HG02759 (cell line): Measurements from ENCODE around the gene SMIM14.
"Not testable (repeated sequence)": the region's sequence is repeated elsewhere in the genome, so short reads cannot be mapped to it uniquely, and the experiment has no call there.

ENCODE experiments used
- ATAC-seq: cut with Tn5 transposase; IDR thresholded peaks from one replicate; pipeline ENCODE4 v1.9.1; 2021; ENCODE audit warnings: mild to moderate bottlenecking, moderate library complexity; ENCODE audit not compliant: unreplicated experiment

SMIM14 gene

DNA sequence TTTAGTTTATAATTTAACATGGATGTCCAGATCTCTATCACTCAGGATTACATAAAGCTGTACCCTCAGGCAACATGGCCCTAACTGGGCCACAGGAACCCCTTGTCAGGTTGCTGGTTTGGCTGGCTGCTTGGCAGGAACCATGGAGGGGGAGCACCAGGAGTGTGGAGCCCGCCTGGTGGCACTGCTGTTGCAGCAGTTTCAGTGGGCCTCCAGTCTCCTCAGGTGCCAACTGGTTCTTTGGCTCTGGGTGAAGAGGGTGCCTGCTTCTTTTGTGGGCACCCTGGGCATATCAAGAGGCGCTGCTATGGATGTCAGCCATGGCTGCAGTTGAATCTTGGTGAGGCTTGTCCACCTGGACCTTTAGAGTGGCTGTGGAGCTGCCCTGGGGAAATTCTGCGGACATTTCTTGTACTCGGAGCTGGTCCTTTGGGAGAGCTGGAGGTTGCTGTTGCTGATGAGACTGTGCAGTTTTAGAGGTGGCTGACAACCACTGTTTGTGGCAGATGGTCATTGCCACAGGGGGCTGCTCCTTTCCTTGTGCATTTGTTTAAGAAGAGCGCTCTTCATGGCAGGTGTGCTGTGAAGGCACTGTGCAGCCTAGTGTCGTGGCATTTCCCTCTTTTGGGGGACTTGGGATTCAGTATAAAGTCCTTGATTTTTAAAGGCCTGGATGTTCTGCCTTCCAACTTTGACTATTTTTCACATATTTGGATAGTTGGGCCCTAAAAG lies 10.3 kb upstream of the SMIM14 start:
- ATAC-seq = no peak

DNA sequence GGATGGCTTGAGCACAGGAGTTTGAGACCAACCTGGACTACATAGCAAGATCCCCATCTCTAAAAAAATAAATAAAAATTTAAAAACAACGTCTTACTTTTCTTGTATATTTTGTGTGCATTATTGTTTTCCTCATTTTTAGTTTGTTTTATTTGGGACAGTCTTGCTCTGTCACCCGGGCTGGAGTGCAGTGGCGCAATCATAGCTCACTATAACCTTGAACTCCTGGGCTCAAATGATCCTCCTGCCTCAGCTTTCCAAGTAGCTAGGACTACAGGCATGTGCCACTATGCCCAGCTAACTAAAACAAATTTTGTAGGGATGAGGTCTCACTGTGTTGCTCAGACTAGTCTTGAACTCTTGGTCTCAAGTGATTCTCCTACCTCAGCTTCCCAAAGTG lies 9.5 kb upstream of the SMIM14 start:
- no peak for ATAC-seq

DNA sequence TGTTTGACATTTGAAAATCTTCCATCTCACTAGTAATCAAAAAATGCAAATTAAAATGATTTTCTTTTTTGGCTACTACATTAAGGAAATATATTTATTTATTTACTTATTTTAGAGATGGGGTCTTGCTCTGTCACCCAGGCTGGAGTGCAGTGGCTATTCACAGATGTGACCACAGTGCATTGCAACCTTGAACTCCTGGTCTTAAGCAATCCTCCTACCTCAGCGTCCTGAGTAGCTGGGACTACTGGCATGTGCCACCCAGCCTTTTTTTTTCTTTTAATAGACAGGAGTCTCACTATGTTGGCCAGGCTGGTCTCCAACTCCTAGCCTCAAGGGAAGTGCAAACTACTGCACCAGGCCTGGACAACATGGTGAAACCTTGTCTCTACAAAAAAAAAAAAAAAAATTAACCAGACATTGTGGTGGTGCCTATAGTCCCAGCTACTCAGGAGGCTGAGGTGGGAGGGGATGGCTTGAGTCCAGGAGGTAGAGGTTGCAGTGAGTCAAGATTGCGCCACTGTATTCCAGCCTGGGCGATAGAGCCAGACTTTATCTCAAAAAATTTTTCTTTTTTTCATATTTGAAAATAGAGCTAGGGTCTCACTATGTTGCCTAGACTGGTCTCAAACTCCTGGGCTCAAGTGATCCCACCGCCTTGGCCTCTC lies 4.4 kb upstream of the SMIM14 start:
- no peak for ATAC-seq

DNA sequence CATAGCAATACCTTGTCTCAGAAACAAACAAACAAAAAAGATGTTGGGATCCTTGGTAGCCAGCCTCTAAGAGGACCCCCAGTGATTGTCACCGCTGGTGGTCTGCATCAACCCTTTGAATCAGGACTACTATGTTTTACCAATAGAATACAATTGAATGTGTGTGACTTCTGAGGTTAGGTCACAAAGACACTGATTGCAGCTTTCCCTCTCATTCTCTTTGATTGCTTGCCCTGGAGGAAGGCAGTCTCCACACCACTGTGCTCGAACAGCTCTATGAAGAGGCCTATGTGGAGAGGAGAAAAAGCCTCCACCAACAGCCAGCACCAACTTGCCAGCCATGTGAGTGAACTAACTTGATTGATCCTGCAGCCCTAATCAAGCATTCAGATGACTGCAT lies 2.8 kb upstream of the SMIM14 start:
- ATAC-seq = no peak

DNA sequence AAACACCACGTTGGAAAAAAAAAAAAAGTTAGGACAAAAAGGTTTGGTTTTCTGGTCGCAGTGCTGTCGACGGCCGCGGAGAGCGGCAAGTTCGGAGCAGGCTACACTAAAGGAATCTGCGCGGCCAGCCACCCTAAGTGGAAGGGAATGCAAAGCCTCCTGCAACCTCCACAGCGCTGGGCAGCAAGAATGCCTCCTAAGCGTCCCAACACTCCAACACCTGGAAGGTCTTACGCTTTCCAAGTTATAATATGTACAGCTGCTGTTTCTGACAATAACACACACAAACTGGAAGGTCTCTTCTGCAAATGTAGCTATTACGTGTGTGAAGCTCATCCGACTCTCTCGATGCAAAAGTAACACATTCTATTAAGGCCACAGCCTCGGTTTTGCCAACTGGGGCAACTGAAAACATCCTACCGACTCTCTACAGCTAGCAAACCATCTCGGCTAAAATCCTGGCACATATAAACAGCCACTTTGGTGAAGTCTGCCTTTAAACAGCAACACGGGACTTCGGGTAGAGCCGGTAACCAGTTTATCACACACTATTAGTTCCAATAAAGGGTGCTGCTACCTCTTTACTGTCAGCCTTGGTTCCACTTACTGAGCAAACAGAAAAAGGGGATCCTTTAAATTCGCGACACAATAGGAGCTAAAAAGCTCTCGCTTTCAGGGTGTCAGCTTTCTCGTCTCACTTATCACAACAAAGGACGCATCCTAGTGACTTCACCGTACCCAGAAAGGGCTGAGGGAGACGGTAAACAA lies 895 bp downstream of the SMIM14 start:
- no peak for ATAC-seq

DNA sequence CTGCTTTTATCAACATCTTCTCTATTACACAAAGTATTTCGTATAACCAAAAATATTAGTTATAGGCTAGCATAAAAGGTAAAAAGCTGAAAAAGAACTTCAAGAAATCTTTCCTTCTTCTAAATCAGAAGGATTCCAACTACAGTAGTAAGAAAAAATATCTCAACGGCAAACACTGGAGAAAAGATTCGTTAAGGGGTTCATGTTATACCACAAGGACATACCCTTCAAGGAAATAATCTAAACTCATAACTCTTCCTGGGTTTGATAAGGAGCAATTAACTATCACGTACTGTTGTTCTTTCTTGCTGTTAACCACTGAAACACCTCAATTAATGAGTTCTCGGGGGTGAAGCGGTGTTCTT lies 1.5 kb downstream of the SMIM14 start:
- no peak for ATAC-seq

DNA sequence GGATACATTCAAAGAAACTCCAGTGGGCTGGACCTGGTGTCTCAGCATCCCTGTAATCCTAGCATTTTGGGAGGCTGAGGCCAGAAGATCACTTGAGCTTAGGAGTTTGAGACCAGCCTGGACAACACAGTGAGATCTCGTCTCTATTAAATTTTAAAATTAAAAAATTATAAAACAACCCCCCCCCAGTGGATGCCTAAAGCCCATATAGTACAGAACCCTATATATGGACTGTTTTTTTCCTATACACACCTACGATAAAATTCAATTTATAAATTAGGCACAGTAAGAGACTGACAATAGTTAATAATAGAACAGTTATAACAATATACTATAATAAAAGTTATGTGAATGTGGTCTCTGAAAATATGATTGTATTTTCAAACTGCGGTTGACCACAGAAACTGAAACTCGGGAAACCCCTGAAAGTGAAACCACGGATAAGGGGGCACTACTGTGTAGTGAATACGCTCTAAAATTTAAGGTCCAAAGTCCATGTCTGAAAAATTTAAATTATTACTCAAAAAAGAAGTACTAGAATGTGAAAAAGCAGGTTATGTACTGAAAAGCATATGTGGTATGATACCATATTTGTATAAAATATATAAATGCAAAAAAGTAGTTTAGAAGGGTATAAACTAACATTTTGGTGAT lies 2.0 kb downstream of the SMIM14 start:
- ATAC-seq = no peak

DNA sequence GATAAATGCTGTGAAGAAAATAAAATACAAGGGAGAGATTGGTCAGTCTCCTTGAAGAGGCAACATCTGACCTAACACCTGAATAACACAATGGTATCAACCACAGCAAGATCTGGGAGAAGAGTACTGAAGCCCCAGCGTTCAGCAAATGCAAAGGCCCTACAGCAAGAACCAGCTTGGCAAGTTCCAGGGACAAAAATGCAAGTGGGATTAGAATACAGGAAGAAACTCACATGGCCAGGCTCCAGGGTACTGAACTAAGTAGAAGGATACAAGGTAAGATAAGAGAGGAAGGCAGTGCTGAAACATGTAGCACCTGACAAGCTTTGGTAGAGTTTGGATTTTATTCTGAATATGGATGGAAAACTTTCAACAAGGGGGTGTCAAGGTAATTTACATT lies 3.6 kb downstream of the SMIM14 start:
- no peak for ATAC-seq

DNA sequence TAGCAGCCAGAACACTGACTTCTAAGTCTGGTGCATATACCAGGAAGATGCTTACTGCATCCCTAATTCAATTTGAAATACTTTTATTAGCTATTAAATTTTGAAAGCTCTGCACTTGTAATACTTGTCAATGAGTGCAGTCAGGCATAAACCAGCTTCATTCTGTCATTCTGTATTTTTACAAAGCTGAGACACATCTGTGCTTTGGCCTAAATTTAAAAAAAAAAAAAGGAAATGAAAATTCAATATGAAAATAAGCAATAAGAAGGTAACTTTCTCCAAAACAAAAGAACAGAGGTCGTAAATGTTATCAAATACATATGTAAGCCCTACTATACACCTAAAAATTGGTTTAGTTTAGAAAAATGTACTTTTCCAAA lies 7.0 kb downstream of the SMIM14 start:
- ATAC-seq = peak; percentile 51

DNA sequence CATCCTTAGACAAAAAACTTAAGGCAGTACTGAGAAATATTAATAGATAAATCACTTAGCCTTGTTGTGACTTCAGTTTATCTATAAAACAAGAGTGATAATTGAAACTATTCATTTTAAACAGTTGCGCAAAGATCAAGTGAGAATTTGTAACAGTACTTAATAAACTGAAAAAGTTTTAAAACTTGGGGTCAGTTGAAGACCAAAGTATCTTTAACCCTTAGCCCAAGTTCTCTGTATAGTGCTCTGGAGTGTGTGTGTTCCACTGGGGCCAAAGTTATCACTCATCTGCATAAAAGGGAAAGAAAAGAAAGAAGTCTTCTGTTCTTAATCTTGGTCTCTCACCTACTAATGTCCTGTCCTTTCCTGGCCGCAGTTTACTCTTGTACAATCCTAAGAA lies 11.3 kb downstream of the SMIM14 start:
- ATAC-seq = no peak

DNA sequence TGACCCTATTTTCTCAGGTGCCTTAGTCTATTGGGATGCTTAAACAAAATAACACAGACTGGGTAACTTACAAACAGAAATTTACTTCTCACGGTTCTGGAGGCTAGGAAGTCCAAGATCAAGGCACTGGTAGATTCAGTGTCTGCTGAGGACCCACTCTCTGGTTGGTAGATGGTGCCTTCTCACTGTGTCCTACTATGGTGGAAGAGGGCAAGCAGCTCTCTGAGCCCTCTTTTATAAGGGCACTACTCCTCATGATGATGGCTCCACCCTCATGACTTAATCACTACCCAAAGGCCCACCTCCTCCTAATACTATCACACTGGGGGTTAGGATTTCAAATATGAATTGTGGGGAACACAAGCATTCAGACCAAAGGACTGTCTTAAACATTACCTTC lies 11.8 kb downstream of the SMIM14 start:
- ATAC-seq = no peak

DNA sequence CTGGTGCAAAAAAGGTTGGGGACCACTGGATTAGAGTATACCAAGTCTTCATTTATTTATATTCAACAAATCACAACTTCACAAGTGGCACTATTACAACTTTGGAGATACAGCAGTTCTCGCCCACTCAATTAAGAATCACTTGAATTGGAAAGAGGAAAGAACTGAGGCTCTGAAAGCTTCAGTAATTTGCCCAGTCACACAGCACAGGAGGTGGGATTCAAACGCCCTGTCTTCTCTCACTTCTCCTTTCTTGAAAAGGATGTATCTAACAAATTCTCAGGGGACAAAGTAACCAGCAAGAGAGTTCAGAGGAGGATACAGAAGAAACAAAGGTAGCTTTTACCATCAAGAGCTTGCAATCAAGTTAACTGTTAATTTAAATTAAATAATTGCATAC lies 12.4 kb downstream of the SMIM14 start:
- ATAC-seq = peak; percentile 63

DNA sequence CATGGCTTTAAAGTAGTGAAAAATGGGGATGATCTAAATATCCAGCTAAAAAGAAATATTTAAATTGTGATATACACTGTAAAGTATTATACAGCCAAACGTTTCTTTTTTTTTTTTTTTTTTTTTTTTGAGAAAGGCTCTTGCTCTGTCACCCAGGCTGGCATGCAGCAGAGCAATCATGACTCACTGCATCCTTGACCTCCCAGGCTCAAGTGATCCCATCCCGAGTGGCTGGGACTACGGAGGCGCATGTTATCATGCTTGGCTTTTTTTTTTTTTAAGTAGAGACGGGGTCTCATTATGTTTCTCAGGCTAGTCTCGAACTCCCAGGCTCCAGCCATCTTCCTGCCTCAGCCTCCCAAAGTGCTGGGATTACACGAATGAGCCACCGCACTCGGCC lies 17.1 kb downstream of the SMIM14 start:
- no peak for ATAC-seq

DNA sequence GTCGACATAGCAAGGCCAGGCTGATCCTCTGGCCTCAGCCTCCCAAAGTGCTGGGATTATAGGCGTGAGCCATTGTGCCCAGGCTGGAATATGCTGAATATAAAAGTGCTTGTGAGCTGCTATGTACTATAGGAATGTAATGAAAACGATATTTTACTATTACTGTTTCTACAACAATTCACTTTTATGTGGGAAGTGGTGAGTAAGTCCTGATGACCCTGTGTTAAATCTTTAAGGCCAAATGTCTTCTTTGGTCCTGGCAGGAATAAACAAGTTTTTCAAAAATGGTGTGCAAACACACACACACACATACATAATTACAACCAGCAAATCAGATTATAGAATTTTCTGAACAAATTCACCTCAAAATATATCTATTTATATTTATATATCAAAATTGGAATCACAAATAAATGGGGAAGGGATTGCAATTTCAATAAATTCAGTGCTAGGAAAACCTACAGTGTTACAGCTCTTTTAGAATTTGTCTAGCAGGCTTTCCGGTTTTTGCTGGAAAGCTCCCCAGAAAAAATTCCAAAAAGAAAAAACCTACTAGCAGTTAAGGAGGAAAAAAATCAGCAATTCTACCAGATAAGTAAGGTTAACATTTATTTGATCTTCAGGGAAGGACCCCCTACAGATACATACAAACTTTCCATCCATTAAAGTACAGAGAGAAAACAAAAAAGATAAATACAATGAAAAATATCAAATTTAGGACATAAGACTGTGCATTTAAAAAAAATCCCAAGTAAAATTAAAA lies 17.9 kb downstream of the SMIM14 start:
- no peak for ATAC-seq

DNA sequence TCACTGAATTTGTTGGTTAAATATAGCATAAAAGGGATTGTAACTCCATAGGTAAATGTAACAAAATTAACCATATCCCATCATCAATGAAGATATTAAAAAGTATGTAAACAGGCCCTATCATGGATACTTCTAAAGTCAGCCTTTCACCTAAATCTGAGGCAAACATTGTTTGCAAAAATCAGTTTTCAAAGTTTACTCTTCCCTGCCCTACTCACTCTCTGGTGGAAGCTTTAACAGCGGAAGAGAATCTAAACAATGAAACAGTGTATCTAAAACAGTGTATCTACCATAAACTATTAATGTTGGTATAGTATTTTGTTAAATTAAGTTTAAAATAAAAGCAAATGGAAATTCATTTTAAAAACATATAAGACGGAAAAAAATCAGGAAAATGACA lies 21.1 kb downstream of the SMIM14 start:
- no peak for ATAC-seq

DNA sequence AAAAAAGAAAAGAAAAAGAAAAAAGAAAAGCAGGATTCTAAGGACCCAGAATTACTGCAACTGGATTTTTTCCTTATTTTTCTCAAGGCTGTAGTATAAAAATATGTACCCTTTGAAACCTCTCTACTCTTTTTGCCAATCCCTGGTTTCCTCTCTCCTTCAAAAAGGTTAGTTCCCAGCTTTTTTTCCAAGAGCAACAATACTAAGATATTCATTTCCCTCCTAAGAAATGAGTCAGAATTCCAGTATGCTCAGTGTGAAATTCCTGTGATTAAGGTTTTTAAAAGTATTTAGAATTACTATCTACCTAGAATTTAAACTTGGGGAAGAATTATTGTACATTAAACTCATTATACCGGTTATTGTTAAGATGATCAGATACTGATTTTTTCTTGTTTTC lies 22.0 kb downstream of the SMIM14 start:
- no peak for ATAC-seq

DNA sequence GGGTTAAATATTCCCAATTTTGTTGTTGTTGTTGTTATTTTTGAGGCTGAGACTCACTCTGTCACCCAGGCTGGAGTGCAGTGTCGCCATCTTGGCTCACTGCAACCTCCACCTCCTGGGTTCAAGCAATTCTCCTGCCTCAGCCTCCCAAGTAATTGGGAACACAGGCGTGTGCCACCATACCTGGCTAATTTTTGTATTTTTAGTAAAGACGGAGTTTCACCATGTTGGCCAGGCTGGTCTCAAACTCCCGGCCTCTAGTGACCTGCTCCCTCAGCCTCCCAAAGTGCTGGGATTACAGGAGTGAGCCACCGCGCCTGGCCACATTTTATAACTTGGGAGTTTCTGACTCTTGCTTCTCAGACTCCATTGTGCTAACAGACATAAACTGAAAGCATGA lies 22.6 kb downstream of the SMIM14 start:
- ATAC-seq = not testable (repeated sequence)

DNA sequence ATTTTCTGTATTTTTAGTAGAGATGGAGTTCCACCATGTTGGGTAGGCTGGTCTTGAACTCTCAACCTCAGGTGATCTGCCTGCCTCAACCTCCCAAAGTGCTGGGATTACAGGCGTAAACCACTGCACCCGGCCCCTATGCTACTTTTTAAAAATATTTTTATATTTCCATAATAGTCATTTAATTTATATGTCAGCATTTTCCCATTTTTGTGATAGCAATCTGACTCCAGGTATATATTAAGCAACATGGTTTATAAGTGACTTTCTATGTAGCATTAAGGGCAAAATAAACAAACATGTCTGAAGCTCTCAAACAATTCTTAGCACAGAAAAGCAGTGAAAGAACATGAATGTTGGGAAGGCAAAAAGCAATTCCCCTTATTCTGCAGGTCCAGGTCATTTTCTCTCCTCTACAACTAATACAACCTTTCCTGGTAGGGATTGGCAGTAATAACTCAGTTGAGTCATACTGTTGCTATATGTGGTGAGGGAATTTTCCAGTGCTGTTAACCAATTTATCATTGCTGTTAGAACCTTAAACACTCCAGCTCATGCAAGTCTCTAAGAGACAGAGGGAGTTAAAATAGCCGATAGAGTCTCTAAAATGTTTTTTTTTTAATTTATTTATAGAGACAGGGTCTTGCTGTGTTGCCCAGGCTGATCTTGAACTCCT lies 24.0 kb downstream of the SMIM14 start:
- no peak for ATAC-seq

DNA sequence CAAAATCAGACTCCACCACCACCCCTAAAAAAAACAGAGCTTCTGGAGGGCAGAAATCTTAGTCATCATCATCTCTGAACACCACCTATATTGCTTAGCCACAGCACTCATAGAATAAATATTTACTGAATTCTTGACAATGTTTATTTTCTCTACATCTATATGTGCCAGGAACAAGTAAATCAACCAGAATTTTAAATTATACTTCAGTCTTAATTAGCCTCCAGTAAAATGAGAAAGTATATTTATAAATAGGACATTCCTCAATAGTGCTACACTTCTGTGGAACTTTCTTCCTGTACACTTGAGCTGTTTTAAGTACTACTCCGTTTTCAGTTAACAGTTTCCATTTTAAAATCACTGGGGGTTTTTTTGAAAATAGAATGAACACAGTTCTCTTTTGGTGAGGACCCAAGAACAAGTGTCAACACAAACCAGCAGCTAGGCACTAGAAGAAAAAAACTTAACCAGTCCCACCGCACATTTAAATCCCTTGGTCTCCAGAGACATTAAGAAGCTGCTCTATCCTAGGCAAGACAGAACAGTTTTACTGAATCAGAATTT lies 25.5 kb downstream of the SMIM14 start:
- peak; percentile 31 for ATAC-seq

DNA sequence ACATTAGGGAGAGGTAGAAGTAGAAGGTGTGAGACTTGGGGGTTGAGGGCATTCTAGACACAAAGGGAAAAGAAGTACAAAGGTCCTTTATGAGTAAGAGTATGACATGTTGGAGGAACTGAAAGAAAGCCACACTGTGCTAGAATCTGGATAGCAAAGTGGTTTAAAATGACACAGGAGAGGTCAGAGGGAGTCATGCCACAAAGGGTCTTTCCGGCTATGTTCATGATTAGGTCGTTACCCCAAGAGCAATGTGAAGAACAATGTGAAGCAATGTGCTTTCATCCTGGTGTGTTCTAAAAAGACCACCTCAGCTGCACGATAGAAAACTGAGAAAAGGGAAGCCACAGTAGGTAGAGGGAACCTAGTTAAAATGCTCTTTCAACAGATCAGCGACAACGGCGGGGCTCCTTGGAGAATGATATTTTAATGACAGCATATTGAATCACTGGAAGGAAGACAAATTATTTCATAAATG lies 29.2 kb downstream of the SMIM14 start:
- peak; percentile 94 for ATAC-seq
